ENCODE data around the gene UBXN10. TPM values are rescaled to one million over a fixed set of nuclear protein-coding genes. Genes with fewer than 3 reads are reported as not detected.

UBXN10 gene
- total RNA-seq, 4 donors from 2014 or later = 0.16 to 0.68 (median 0.52) TPM

DNA sequence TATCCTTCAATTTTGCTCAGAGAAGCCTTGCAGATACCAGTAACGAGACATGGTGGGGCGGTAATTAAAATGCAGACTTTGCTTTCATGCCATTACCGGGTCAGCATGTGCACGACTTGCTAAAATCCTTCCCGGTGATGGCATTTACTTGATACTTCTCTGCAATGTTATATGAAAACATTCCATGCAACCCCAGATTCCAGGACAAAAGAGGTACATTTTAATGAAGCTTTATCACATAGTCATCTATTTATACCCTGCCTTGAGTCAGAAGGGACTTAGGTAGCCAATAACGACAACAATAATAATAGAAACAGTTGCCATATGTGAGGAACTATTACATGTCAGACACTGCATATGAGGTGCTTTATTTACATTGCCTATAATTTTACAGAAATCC lies 29.8 kb downstream of the UBXN10 start:
- TF ChIP-seq, protein P1, sequence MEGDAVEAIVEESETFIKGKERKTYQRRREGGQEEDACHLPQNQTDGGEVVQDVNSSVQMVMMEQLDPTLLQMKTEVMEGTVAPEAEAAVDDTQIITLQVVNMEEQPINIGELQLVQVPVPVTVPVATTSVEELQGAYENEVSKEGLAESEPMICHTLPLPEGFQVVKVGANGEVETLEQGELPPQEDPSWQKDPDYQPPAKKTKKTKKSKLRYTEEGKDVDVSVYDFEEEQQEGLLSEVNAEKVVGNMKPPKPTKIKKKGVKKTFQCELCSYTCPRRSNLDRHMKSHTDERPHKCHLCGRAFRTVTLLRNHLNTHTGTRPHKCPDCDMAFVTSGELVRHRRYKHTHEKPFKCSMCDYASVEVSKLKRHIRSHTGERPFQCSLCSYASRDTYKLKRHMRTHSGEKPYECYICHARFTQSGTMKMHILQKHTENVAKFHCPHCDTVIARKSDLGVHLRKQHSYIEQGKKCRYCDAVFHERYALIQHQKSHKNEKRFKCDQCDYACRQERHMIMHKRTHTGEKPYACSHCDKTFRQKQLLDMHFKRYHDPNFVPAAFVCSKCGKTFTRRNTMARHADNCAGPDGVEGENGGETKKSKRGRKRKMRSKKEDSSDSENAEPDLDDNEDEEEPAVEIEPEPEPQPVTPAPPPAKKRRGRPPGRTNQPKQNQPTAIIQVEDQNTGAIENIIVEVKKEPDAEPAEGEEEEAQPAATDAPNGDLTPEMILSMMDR (IDR thresholded peaks at IDR 0.05; ENCODE audit: low read depth) = no peak

DNA sequence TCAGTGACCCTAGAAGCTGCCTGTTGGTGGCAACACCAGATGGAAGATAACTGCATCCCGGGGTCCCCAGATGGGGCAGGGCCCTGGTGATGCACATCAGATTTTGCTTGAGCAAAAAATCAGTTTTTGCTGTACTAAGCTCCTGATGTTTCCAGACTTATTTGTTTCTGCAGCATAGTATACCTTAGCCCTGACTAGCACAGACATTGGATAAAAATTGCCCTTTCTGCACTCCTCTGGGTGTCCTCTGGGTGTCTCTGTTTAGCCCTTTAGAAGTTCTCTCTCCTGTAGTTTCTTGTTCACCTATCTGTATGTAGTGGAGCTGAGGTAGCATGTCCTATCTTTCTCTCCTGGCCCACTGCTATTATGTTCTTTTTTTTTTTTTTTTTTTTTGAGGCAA lies 30.7 kb downstream of the UBXN10 start:
- TF ChIP-seq, protein P1 (IDR thresholded peaks at IDR 0.05; ENCODE audit: low read depth) = no peak

DNA sequence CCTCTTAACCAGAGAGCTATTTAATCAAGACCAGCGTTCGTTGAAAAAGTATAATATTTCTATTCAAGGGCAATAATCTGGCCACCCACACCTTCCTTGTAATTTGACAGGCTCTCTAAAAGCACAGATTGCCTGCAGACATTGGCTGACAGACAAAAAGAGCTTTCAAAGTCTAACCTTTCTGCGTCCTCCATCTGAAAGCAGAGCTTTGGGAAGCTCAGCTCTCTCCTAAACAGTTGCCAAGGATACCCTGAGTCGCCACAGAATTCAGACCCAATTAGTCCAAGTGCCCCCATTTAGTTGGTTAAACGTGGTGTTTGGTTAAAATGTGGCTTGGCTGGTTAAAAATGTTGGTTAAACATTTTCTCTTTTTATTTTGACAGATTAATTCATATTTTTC lies 34.1 kb downstream of the UBXN10 start:
- TF ChIP-seq, protein P1 (IDR thresholded peaks at IDR 0.05; ENCODE audit: low read depth) = no peak

DNA sequence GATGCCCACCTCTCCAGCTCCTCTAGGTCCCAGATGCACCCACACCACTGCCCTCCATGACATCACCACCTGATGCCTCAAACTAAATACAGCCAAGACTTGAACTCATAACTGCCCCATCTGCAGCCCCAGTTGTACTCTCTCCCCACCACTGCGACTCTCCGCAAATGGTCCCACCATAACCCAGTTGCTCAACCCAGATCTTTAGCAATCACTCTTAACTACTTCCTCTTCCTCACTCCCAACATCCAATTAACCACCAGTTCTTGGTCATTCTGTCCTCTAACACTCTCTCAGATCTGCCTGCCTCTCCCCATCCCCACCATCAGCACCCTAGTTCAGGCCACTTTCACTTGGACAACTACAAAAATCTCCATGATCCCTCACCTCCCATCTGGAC lies 37.2 kb downstream of the UBXN10 start:
- TF ChIP-seq, protein P1 (IDR thresholded peaks at IDR 0.05; ENCODE audit: low read depth) = no peak

DNA sequence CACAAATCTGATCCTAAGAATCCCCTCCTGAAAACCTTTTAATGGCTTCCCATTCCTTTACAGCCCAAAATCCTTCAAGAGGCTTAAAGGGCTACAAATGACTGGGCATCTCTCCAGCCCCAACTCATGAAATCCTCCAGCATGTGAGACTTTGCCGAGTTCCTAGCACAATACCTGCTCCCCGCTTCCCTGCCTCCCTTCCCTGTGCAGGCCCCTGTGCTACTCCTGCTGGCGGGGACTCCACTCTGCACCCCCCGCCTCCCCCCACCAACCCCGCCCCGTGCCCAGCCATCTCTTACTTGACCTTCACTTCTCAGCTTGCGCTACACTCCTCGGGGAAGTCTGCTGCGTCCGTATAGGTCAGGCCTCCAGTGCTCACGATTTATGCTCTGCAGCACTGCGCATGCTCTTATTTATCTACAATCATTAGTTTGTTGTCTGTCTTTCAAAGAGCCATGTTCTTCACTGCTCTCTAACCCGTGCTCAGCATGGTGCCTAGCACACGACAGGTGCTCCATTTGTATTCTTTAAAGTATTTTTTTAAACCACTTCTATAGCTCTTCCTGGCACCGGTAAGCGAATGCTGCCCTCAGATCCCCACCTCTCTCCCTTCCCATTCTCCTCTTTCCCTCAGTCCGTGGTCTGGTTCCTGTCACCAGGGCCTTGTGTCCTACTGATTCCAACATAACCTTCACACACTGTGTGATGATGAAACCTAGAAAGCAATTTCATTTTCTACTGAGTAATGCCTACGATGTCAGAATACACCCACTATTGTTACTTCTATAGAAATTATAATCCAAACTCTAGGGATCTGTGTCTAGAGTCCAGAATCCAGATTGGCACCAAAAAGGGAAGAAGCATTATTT lies 37.9 kb downstream of the UBXN10 start:
- TF ChIP-seq, protein P1 (IDR thresholded peaks at IDR 0.05; ENCODE audit: low read depth) = no peak

DNA sequence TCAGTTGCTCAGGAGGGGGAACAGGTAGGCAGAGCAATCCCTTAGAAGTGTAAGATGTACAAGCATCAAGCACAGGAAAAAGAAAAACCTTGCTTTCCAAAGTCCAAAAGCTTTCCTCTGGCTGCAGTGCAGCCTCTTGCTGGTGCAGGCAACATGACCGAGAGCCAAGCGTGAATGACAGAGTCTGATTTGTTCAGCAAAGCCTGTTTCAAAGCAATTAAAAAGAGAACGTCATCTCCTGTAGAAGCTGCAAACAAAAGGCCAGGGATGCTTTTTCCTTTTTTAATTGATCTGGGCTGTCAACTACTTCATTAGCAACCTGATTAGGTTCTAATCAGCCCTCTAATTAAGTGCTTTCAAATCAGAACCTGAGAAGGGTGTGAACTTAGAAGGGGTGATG lies 38.6 kb downstream of the UBXN10 start:
- TF ChIP-seq, protein P1 (IDR thresholded peaks at IDR 0.05; ENCODE audit: low read depth) = no peak

DNA sequence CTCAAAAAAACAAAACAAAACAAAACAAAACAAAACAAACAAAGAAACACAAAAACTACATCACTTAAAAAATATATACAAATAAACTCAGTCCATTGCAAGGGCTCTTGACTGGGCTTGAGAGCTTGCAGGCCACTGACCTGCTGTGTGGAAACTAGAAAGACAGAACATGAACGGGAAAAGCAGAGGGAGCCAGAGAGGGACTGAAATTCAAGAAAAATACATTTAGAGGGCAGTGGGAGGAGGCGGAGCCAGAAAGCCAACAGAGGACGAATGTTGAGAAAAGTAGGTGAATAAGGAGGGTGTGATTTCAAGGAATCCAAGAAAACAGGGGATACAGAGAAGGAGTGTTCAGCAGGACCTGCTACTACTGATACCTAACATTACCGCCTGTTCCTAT lies 41.8 kb downstream of the UBXN10 start:
- TF ChIP-seq, protein P1 (IDR thresholded peaks at IDR 0.05; ENCODE audit: low read depth) = no peak

Data from subcutaneous adipose tissue (tissue), 4 donors.